HG02973 (cell line): Measurements from ENCODE around the gene CD74.

ENCODE experiments used
- ATAC-seq: cut with Tn5 transposase; IDR thresholded peaks from one replicate; pipeline ENCODE4 v1.9.1; 2021; ENCODE audit warnings: moderate library complexity; ENCODE audit not compliant: unreplicated experiment

Gene CD74

GRCh38 chr5:150368526-150368925 is 44.2 kb downstream of the CD74 start:
- no peak for ATAC-seq

DNA sequence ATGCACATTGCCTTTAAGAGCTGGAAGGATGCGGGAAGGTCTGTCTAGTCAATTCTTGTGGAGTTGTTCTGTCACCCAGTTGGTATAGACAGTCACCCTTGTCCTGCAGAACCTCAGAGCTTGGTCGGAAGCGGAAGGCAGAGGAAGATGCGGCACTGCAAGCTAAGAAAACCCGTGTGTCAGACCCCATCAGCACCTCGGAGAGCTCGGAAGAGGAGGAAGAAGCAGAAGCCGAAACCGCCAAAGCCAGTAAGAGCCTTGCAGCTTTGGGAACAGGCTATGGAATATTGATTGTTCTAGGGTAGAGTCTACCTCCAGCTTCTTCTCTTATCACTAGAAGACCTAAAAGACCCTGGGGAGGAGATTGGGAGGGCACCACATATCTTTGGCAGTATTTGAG is 48.7 kb downstream of the CD74 start:
- ATAC-seq, result no peak

- no peak for ATAC-seq
Measured at GRCh38 chr5:150363185-150363584, 49.5 kb downstream of the CD74 start.

GRCh38 chr5:150361301-150361700 is 51.4 kb downstream of the CD74 start:
- ATAC-seq, result peak; percentile 24

- ATAC-seq, result no peak
Measured at GRCh38 chr5:150358261-150359095, 54.2 kb downstream of the CD74 start.

GRCh38 chr5:150357326-150358260 is 55.1 kb downstream of the CD74 start, which contains the start of gene TCOF1:
Gene TCOF1 (plus strand): TSS chr5:150357697. CDS start chr5:150357747, 50 bp downstream.
- peak; percentile 91 for ATAC-seq

GRCh38 chr5:150356575-150357294 is 56.0 kb downstream of the CD74 start:
- no peak for ATAC-seq

DNA sequence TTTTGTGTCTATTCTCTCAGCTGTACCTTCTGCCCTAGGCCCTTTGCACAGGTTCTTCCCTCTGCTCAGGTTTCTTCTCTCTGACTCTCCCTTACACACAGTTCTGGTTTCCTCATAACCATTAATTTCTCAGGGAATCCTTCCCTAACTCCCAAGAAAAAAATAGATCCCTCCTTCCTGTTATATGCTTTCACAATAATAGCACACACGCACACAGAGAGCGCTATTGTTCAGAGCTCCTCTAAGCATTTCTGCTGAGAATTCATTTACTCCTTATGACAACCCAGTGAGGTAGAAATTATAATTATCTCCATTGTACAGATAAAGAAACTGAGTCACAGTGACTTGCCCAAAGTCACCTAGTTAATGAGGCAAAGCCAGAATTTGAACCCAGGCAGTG is 56.9 kb downstream of the CD74 start:
- no peak for ATAC-seq

GRCh38 chr5:150353032-150353675 is 59.6 kb downstream of the CD74 start:
- ATAC-seq, result no peak

DNA sequence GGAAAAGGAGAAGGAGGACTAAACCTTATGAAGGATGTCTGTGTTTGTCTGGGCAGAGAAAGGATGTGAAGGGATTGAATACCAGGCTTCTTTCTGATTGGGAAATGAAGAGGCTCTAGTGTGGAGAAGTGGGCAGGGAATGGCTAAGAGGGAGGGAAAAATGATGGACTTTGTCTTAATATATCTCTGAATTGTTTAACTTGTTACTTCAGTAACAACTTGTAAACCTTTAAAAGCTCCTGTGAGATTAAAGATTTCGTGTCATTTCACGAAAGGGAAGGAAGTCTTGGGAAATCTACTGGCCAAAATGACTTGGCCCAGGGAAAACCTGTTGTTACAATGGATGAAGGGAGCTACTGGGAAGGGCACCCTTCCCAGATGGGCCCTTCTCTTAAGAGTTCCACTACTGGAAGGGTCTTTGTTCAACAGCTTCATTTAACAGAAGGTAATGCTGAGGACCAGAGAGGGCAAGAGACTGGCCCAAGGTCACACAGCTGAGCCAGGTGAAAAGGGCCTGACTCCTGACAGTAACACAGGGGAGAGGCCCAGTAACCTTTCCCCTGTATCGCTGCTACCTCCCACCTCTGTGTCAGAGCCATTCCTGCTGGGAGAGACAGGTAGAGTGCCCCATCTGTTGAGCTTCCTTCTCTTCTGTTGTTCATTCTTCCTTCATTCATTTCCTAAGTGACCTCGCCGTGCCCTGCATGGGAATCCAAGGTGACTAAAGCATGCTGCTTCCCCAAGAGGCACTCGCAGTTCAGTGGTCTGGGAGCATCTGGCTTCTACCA is 60.3 kb downstream of the CD74 start:
- no peak for ATAC-seq
